GM21825 (cell line): Measurements from ENCODE around the gene AFAP1L2.
"Not testable (repeated sequence)": the region's sequence is repeated elsewhere in the genome, so short reads cannot be mapped to it uniquely, and the experiment has no call there.

Experiments
- ATAC-seq: cut with Tn5 transposase; IDR thresholded peaks from one replicate; pipeline ENCODE4 v1.9.1; 2021; ENCODE audit warnings: mild to moderate bottlenecking, moderate library complexity; ENCODE audit not compliant: unreplicated experiment

The AFAP1L2 gene

DNA sequence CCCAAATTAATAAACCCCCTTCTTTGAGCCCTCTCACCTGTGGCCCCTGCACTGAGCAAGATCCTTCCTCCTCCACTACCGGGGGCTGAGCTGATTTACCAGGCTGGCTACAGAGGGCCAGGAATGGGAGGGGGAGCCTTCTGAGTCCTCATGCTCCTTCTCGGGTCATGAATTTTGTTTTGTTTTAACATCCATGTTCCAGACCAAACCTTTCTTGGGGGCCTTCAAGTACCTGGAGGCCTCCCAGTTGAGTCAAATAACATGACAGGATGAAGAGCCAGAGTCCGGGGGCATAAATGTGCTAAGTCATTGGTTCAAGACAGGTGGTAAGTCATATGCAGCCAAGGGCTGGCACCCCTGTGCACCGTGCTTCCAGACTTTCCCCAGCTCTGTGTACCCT, 39.6 kb downstream of the AFAP1L2 start:
- no peak for ATAC-seq

DNA sequence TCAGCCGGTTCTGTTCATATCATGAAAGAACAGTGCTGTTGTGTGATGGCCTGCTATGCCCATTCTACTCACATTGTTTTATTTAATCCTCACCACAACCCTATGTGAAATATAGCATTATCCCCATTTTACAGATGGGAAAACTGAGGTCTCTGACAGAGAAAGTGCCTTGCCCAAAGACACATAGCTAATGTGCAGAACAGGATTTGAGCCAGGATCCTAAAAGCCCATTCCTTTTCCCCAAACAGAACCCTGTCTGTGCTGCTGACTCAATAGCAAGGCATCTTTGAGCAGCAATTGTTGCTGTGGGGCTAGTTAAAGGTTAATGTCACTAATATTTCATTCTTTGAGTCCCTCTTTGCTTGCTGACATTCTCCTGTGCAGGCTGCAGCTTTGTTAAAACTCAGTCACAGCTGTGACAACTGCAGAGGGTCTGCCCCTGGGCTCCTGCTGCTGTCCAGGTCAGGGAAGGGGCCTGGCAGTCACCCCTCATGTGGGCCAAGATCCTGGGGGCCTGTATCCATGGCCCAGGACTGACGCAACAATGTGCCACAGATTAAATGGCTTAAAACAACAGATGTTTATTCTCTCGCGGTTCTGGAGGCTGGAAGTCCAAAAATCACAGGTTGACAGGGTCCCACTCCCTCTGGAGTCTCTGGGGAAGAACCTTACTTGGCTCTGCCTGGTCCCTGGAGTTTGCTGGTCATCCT, 40.4 kb downstream of the AFAP1L2 start:
- ATAC-seq: no peak

DNA sequence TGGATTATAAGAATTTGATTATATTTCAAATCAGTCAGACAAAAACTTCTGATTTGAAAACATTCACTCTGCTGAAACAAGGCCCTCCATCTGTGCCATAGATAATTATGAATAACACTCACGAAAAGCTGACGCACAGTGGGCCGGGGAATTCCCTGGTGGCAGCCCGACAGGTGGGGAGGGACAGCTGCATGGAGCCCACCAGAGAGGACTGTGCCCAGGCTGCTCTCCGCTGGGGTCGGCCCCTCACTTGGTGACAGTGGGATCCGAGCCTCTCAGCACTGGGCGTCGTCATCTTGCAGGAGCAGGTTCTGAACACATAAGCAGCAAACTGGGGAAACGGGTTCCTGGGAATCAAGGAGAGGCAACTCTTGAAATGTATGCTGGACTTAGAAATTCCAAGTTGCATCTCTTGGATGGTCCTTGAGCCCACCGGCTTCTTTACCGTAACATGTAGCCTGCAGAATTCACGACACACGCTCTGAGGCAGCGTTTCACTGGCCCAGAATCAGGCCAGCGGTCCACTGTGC, 41.4 kb downstream of the AFAP1L2 start:
- no peak for ATAC-seq

DNA sequence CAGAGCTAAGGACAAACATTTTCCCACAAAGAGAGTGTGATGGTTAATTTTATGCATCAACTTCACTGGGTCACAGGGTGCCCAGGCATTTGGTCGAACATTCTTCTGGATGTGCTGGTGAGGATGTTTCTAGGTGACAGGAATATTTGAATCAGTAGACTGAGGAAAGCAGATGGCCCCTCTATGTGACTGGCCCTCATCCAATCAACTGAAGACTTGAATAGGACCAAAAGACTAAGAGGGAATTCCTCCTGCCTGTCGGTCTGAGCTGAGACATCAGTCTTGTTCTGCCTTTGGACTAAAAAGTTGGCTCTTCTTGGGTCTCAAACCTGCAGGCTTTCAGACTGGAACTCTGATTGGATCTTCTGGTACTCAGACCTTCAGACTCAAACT, 44.4 kb downstream of the AFAP1L2 start:
- ATAC-seq: no peak

DNA sequence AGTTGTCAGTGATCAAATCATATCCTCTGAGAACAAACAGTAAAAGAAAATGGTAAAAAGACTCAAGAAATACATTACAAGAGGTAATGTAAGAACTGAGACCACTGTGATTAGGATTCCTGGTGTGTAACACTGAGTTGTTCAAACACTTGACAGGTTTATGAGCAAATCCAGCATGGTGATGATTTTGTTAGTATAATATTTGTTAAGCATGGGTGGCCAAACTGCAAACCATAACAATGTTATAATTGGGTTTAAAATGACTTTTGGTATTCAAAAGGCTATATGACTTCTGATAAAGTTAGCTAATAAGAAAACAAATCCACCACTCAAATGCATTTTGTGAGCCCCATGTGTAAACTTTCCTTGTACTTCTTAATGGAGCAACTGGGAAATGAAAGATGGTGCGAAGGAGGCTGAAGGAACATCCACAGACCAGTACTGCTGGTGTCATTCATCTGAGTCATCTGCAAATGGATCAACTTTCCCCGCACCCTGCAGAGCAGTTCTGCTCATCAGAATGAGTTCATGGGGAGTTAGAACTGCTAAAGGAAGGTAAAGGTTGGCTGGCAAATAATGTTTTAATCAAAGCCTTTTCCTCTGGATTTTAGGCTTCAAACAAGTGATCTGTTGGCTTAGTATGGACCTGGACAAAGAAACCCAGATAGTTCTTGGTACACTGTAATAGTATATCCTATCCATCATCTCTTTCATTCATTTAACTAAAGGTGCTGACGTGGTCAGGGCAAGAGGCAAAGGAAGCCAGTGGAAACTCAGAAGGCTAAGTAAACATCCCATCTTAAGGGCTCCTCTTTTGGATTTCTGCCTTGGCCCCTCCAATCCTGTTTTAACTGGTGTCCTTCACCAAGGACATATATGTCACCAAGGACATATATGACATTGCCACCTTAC, 45.0 kb downstream of the AFAP1L2 start:
- no peak for ATAC-seq

DNA sequence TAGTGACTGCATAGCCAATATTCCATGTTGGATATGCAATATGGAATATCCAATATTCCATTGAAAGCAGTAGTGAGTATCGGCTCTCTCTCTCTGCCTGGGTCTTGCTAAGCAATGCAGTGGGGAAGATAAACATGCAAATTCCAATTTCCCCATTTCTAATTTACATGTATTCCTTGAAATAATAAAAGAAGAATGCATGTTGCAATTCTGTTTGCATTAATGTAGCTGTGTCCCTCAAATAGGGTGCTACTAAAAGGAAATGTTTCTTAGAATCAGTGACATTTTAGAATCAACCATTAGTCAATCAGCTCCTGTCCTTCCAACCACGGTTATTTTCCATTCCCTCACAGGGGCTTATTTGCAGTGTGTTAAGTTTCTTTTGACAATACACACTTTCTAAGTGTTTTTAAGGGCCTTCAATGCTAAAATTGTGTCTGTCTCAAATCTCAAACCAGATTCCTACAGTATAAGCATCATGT, 46.7 kb downstream of the AFAP1L2 start:
- no peak for ATAC-seq

DNA sequence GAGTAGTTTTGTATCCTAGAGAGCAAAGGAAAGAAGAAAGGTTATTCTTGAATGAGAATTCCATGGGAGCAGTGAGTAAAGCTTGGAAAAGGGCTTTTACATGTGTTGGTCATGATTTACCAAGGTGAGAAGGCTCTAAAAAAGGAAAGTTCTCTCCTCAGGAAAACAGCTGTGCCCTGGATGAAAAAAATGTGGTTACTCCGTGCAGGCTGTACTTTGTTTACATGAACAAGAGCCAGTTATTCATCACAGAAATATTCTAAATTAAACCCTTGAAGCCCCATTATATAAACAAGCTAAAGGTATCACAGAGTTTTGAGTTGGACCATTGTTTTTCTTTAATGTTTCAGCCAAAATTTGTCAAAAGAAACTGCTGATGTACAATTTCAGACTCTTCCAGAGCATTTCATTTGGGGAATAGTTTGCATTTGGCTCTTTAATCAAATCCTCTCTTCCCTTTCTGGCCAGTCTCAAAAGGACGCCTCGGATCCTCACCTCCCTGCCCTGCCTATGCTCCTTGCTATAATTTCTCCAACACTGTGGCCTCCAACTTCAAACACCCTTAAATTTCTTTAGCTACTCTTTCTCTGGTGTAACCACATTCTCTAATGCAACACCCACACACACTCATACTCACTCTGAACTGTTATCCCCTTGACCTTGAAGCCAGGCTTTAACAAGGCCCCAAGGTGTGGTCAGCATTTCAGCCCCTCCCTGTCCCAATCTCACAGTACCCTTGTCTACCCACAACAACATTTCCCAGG, 47.4 kb downstream of the AFAP1L2 start:
- ATAC-seq: no peak

DNA sequence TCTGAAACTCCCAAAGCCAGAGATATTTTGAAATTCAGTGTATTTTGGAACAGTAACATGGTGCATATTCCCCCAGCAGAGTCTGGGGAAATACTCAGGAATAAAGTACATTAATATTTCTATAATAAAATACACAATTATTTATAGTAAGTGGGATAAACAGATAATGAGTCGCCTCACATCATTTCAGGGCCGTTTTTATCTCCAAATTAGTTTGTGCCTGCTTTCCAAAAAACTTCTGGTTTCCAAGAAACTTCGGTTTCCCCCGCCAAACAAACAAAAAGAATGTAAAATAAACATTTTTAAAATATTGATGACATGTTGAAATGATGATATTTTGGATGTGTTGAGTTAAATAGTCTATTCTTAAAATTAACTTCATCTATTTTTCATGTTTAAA, 48.2 kb downstream of the AFAP1L2 start:
- ATAC-seq: no peak

DNA sequence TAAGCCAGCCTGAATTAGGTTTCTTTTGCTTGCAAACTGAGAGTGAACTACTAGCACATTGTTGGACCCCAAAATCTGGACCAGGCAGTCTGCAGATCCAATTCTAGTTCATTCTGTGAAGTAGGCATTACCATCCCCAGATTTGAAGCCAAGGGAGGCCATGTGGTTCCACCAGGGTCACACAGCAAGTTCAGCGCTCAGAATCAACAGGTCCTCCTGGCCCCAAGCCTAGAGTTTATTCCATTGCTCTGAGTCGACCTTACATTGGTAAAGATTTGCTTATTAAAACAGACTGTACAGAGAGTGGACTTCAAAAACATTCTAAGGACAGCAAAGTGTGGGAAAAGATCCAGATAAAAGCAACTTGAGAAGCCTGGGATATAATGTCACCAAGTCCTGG, 50.9 kb downstream of the AFAP1L2 start:
- no peak for ATAC-seq

DNA sequence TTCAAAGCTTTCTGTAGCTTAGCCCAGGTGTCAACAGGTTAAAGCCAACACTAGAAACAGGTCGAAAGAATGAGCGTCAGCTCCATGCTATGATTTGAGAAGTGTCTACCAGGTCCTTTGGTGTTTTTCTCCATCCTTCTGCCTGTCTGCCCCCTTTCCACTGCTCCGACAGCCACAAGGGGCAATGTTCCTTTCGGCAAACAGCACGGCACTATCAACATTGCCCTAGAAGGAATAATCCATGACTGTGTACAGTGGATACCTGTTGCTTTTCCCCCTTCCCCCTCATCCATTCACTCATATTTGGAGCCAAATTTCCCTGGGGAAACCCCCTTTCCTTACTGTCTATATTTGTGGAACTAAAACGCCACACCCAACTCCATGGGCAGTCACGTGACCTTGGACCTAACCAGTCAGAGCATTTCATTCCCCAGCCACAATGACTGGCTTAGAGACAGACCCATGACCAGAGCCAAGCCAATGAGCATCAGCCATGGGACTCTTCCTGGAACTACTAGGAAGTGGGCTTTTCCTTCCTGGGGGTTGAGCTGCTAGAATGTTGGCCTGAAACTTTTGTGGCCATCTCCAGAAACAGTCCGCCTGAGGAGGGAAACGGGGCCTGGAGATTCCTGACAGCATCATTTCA, 51.5 kb downstream of the AFAP1L2 start:
- no peak for ATAC-seq

DNA sequence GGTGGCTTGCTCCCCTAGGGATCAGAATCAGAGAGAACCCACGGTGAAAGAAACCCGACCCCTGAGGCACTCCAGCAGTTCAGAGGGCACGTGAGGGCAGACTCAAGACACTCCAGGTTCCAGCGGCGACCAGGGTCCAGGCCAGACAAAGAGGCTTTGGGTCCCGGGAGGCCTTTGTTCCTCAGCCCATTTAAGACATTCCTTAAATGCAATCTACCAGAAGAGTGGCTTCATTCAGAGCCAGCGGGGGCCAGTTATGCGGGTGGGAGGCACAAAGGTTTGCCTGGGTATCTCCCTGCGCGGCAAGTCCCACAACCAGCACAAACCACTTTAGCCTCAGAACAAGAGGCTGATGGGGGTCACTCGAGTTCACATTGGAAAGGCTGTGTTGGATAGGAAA, 53.6 kb downstream of the AFAP1L2 start:
- ATAC-seq: no peak

DNA sequence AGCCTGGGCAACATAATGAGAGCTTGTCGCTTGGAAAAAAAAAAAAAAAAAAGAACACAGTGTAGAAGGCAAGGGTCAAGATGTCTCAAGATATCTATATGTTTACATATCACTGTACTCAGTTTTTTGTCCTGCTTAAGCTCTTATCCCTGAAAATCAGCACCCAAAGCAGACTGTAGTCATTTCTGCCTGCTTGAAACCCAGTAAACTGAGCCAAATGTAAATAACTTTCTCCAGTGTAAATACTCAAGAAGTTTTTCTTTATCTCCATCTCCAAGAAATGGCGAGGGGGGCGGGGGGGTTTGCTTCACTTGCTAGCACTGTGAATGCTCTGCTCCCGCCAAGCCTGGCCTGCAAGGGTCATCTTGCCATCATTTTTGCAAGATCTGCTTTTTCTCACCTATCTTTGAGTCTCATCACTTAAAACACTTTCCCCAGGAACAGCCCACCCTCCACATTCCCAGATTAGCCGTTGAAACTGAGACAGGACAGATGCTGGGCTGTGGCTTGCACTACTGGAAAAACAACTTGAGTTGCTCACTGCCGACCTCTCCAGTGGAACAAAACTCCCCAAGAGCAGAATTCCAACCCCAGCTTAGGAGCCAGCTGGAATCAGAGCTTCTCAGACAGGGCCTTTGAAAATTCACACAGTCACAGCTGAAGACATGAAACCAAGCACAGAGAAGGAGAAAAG, 54.6 kb downstream of the AFAP1L2 start:
- ATAC-seq: no peak

DNA sequence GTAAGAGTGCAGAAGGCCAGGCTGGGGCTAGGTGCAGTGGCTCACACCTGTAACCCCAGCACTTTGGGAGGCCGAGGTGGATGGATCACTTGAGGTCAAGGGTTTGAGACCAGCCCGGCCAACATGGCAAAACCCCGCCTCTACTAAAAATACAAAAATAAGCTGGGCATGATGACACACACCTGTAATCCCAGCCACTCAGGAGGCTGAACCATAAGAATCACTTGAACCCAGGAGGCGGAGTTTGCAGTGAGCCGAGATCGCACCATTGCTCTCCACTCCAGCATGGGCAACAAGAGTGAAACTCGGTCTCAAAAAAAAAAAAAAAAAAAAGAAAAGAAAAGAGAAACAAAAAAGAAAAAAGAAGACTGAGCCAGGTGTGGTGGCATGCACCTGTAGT, 55.2 kb downstream of the AFAP1L2 start:
- ATAC-seq: not testable (repeated sequence)

DNA sequence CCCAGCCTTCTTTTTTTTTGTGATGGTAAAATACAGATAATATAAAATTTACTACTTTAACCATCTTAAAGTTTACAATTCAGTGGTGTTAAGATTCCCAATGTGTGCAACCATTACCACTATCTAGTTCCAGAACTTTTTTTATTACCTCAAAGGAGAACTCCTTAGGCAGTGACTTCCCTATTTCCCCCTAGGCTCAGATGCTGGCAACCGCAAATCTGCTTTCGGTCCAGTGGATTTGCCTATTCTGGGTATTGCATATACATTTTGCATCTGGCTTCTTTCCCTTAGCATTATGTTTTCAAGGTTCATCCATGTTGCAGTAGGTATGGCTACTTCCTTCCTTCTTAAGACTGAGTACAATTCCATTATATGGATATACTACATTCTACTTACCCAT, 56.5 kb downstream of the AFAP1L2 start:
- ATAC-seq: no peak

DNA sequence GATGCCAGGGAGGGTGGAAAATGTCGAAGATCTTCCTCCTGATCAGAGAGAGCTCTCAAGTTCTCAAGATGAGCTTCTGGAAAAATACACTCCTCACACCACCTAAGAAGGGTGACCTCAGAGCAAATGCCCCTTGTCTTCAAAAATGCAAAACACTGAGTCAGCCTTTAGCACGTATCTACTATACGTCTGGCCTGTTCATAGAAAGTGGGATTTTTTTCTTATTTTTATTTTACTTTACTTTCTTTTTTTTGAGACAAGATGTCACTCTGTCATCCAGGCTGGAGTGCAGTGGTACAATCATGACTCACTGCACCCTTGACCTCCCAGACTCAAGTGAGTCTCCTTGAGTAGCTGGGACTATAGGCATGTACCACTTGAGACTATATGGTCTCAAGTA, 57.1 kb downstream of the AFAP1L2 start:
- no peak for ATAC-seq

DNA sequence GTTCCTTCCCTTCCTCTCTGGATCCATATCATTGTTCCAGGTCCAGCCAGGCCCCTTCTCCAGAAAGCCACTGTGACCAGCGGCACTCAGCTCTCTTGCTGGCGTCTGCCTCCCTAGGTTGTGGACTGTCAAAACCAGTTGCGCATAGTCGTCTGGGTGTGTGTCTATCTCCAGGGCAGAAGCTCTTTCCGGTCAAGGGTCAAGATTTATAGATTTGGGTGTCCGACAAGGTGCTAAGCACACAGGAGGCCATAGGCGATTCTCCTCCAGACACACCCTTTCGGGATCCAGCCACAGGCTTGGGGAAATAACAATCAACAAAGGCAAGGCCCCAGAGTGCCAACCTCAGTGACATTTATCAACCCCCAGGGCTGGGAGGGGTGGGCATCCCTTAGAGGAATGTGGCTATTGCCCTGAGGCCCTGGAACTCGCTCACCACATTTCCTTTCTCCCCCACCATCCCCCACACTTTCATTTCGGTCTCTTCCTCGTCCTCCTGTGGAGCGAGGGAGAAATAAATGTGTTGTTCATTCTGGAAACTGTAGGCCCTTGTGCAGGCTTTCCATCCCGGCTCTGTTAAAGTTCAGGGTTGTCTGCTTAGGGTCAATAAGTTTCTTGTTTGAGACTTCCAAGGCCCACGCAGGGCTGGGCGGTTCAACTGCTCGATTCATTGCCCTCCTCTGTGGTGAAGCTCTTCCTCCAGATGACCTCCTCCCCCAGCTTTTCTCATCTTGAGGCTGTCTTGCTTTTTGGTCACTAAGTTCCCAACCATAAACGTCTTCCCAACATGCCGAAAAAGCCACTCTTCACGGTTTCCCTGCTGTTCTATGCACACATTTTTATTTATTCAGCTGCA, 57.9 kb downstream of the AFAP1L2 start:
- no peak for ATAC-seq

DNA sequence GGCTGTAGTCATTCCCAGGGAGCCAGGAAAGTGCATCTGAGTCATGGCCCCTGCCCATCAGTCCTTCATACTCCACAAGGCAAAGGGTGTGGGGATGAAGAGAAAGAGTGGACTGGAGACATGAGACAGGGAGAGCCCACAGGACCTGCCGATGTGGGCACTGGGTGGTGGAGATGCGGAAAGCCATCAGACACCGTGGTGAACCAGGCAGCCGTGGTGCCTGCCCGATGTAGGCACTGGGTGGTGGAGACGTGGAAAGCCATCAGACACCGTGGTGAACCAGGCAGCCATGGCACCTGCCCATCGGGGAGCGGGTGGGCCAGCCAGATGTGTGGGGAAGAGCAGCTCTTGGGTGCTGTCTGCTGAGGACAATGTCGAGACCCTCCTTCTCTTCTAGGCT, 58.6 kb downstream of the AFAP1L2 start:
- no peak for ATAC-seq

DNA sequence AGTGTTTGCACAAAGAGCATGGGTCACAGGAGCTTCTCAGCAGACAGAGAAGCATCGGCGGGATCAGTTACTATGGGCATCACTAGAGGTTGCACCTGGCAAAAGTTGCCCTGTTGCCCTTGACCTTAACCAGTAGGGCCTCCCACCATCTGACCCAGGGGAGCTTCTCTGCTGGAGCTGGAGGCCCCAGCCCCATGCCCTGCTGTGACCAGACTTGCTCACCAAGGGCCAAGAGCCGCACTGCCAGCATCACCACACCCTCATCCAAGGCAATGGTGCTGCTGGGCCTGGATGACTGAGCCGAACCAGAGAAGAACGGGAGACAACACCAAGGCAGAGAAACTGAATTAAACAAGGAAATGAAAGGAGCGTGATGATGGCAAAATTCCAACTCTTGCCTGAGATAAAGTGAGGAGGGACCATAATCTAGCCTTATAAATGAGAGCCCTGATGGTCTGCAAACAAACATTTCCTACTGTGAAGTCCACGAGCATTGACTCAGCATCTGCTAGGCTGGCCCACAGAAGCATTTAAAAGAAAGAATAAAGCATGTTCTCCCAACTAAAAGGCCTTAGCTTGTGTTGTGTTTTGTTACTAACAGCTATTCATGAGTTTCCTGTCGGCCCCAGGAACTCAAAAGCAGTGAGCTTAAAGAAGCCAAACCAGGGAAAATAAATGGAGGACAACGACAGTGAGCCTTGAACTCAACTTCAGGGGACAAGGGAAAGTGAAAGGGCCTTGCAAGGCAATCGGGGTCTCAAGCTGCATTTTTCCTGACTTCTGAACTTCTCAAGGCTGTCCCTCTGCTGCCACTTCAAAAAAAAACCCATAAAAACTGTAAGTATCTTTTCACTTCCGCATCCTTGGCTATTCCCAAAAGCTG, 60.4 kb downstream of the AFAP1L2 start:
- no peak for ATAC-seq
